Tibial nerve (tissue), 3 donors: ENCODE results near the gene PDIA6.

Source experiments
- EP300 ChIP-seq, 2 donors: sonication (generic); formaldehyde crosslinking; IDR thresholded peaks; one replicate each; pipeline ENCODE4 v1.6.1; 2017; ENCODE audit warnings: antibody characterized with exemption in 2 of 2, mild to moderate bottlenecking in 1 of 2
- POLR2A ChIP-seq, 2 donors: fragments of 450-650 bp; IDR thresholded peaks; one replicate each; pipeline ENCODE4 v1.6.1; 2017; ENCODE audit warnings: antibody characterized with exemption in 2 of 2, mild to moderate bottlenecking in 2 of 2, moderate library complexity in 2 of 2

GRCh38 chr2:10818984-10819383, 6.4 kb upstream of the PDIA6 start:
- TF ChIP-seq EP300 (IDR thresholded peaks at IDR 0.05) = no peak
- TF ChIP-seq POLR2A (IDR thresholded peaks at IDR 0.05) = no peak
